ENCODE data around the gene ATG4C.

GRCh38 chr1:62908168-62908695, 124.3 kb downstream of the ATG4C start:
- TF ChIP-seq POLR2A (IDR thresholded peaks at IDR 0.05; ENCODE audit: low read depth, low read length) (no peak), TAF1 (IDR thresholded peaks at IDR 0.05; ENCODE audit: borderline replicate concordance, low read depth, low read length) (no peak), POLR2AphosphoS5 (IDR thresholded peaks at IDR 0.05; ENCODE audit: low read depth, low read length) (no peak)
